Activated naive CD8-positive, alpha-beta T cell treated with anti-CD3 and anti-CD28 coated beads, Interleukin-2, amount 50 U/mL, for 24 hours (primary cell): Measurements from ENCODE around the gene KIRREL3.

Experiments
- ATAC-seq: fragments of 150-1000 bp; cut with Tn5 transposase; one replicate; pipeline ENCODE4 v1.10.0; 2021
- DNase-seq: peaks from one replicate; pipeline ENCODE4 v3.0.0; 2021
- H3K27ac Mint-ChIP-seq: one replicate; pipeline ENCODE4 v1.8.0; 2021; ENCODE audit warnings: mild to moderate bottlenecking, mixed read lengths
- H3K27me3 Mint-ChIP-seq: one replicate; pipeline ENCODE4 v1.8.0; 2021; ENCODE audit warnings: mixed read lengths
- H3K36me3 Mint-ChIP-seq: one replicate; pipeline ENCODE4 v1.8.0; 2021; ENCODE audit warnings: low read depth, mixed read lengths
- H3K4me1 Mint-ChIP-seq: one replicate; pipeline ENCODE4 v1.8.0; 2021; ENCODE audit warnings: mixed read lengths
- H3K4me3 Mint-ChIP-seq: one replicate; pipeline ENCODE4 v1.8.0; 2021; ENCODE audit warnings: mild to moderate bottlenecking, moderate library complexity, mixed read lengths
- H3K9me3 Mint-ChIP-seq: one replicate; pipeline ENCODE4 v1.8.0; 2021; ENCODE audit warnings: mixed read lengths

KIRREL3 gene

DNA sequence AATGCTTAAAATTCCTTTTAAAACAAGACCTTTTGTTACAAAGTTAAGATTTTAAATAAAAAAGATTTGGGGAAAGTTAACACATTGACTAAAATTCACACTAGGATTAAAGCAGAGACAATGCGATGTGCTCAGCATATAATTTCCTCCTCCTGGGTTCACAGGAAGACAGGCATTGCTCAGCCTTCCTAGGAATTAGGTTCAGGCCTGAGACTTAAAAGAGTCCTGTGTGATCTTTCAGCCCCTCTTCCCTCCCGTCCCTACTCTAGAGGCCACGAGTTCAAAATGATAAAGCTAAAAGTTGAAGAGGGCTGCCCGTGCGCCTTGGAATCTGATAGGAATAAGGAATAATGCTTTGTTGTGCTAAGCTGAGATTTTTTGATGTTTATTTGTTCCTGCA lies 218.6 kb downstream of the KIRREL3 start:
- H3K27ac Mint-ChIP-seq: no peak overlapping the region
- H3K4me3 Mint-ChIP-seq: no peak overlapping the region
- no peaks in the 10 kb centered on the region for H3K9me3 Mint-ChIP-seq

DNA sequence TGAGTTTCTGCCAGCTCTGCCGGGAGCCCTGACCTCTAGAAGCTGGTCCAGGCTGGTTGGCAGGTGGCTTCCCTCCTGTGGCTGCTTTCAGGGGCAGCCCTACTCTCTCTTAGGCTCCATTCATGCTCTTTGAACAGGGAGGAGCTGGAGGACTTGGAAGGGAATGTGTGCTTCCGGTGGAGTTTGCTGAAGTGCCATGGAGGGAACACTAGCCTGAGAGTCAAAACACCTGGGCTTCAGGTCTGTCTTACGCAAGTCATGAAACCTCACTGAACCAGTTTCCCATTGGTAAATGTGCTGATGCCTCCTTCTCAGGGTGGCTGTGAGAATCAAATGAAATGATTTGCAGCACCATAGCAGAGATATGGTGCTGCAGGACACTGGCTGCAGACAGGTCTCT lies 224.5 kb downstream of the KIRREL3 start:
- Mint-ChIP-seq H3K27me3 (peaks cover 6% of the 10 kb centered on the region), H3K27ac (no peak overlapping the region), H3K9me3 (no peaks in the 10 kb centered on the region), H3K36me3 (no peaks in the 10 kb centered on the region), H3K4me1 (no peaks in the 10 kb centered on the region), H3K4me3 (no peak overlapping the region)
- no peak for ATAC-seq
- DNase-seq: no peak

More for the DNA sequence above, 218.6 kb downstream of the KIRREL3 start:
- ATAC-seq (no peak), DNase-seq (no peak)
- Mint-ChIP-seq H3K27me3 (peaks cover 4% of the 10 kb centered on the region), H3K36me3 (no peaks in the 10 kb centered on the region), H3K4me1 (no peaks in the 10 kb centered on the region)

DNA sequence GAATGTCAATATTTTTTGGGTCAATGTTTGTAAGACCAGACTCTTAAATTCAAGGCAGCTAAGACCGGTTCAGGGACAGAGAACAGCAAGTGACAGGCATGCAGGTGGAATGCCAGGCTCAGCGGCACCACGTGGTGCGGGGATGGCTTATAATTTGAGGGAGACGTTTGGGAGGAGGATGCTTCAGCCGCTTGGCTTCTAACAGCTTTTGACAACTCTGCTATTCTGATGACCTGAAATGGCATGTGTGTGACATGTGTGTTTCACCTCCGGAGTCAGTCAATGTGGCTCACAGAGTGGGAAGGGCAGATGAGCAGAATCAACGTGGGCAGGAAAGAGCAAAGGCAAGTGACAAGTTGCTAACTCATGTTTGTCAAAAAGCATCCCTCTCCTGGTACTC lies 228.3 kb downstream of the KIRREL3 start:
- Mint-ChIP-seq H3K4me1 (no peaks in the 10 kb centered on the region), H3K27me3 (peaks cover 1% of the 10 kb centered on the region), H3K9me3 (no peaks in the 10 kb centered on the region), H3K4me3 (no peak overlapping the region), H3K36me3 (no peaks in the 10 kb centered on the region), H3K27ac (no peak overlapping the region)
- no peak for ATAC-seq
- no peak for DNase-seq

- Mint-ChIP-seq H3K27ac (no peak overlapping the region), H3K4me1 (no peaks in the 10 kb centered on the region), H3K9me3 (no peaks in the 10 kb centered on the region), H3K4me3 (no peak overlapping the region), H3K36me3 (no peaks in the 10 kb centered on the region), H3K27me3 (peaks cover 1% of the 10 kb centered on the region)
- DNase-seq: no peak
- no peak for ATAC-seq
These were observed 231.9 kb downstream of the KIRREL3 start for GRCh38 chr11:126768702-126769101.

- H3K27ac Mint-ChIP-seq: no peak overlapping the region
- no peaks in the 10 kb centered on the region for H3K4me1 Mint-ChIP-seq
- H3K27me3 Mint-ChIP-seq: peaks cover 2% of the 10 kb centered on the region
- no peaks in the 10 kb centered on the region for H3K9me3 Mint-ChIP-seq
- ATAC-seq: no peak
- no peak for DNase-seq
- no peaks in the 10 kb centered on the region for H3K36me3 Mint-ChIP-seq
- H3K4me3 Mint-ChIP-seq: no peak overlapping the region
These were observed 234.1 kb downstream of the KIRREL3 start for GRCh38 chr11:126766440-126766839.

- peaks cover 2% of the 10 kb centered on the region for H3K27me3 Mint-ChIP-seq
- H3K27ac Mint-ChIP-seq: no peak overlapping the region
- no peak overlapping the region for H3K4me3 Mint-ChIP-seq
- ATAC-seq: no peak
- H3K9me3 Mint-ChIP-seq: no peaks in the 10 kb centered on the region
- H3K36me3 Mint-ChIP-seq: no peaks in the 10 kb centered on the region
- DNase-seq: no peak
- H3K4me1 Mint-ChIP-seq: no peaks in the 10 kb centered on the region
These were observed 235.4 kb downstream of the KIRREL3 start for GRCh38 chr11:126765196-126765595.

DNA sequence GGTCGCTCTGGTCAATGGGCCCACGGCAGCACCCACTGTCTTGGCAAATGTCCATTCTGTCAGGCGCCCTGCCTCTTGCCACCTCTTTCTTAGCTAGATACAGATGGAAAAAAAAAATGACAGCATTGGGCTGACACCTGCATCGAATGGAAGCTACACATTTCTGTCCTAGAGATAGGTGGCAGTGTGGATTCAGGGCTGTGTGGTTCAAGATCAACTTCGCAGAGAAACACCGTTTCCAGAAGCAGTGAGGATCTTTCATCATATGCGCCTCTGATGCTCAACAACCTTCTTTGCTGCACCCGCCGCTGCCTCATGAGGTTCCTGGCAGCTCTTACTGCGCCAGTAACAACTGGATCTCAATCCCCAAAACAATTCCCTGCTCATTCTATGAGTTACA lies 236.3 kb downstream of the KIRREL3 start:
- no peaks in the 10 kb centered on the region for H3K4me1 Mint-ChIP-seq
- H3K36me3 Mint-ChIP-seq: no peaks in the 10 kb centered on the region
- H3K9me3 Mint-ChIP-seq: no peaks in the 10 kb centered on the region
- DNase-seq: no peak
- no peak overlapping the region for H3K27ac Mint-ChIP-seq
- H3K4me3 Mint-ChIP-seq: no peak overlapping the region
- ATAC-seq: no peak
- peaks cover 2% of the 10 kb centered on the region for H3K27me3 Mint-ChIP-seq

GRCh38 chr11:126756855-126757254 lies 243.7 kb downstream of the KIRREL3 start:
- Mint-ChIP-seq H3K36me3 (no peaks in the 10 kb centered on the region), H3K4me3 (no peak overlapping the region), H3K27ac (no peak overlapping the region), H3K9me3 (no peaks in the 10 kb centered on the region), H3K4me1 (no peaks in the 10 kb centered on the region), H3K27me3 (no peaks in the 10 kb centered on the region)
- DNase-seq: no peak
- ATAC-seq: no peak

DNA sequence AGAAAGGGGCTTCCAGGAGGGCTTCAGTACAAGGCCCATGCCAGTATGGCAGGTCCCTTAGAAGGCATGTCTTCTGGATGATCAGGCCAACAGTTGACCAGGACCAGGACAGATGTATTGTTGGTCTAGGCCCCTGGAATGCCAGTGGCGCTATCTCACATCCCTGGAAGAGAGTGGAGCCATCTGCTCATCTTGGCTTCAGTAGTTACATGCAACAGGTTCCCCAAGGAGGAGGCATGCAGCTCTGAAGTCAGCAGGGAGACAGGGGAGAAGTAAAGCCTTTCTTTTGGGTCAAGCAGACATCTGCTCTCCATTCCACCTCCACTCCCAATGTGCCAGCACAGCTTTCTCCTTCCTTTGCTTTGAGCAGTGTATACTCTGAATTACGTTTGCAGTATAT lies 244.1 kb downstream of the KIRREL3 start:
- no peak overlapping the region for H3K27ac Mint-ChIP-seq
- DNase-seq (no peak), ATAC-seq (no peak)
- H3K36me3 Mint-ChIP-seq: no peaks in the 10 kb centered on the region
- no peaks in the 10 kb centered on the region for H3K27me3 Mint-ChIP-seq
- H3K4me3 Mint-ChIP-seq: no peak overlapping the region
- H3K4me1 Mint-ChIP-seq: no peaks in the 10 kb centered on the region
- H3K9me3 Mint-ChIP-seq: no peaks in the 10 kb centered on the region

- Mint-ChIP-seq H3K27ac (no peak overlapping the region), H3K36me3 (no peaks in the 10 kb centered on the region), H3K4me1 (no peaks in the 10 kb centered on the region), H3K9me3 (no peaks in the 10 kb centered on the region), H3K27me3 (no peaks in the 10 kb centered on the region), H3K4me3 (no peak overlapping the region)
- ATAC-seq: no peak
- no peak for DNase-seq
These were observed 245.0 kb downstream of the KIRREL3 start for GRCh38 chr11:126755526-126755925.

GRCh38 chr11:126754591-126755426 lies 245.8 kb downstream of the KIRREL3 start:
- no peak overlapping the region for H3K27ac Mint-ChIP-seq
- no peaks in the 10 kb centered on the region for H3K9me3 Mint-ChIP-seq
- no peaks in the 10 kb centered on the region for H3K36me3 Mint-ChIP-seq
- DNase-seq: no peak
- H3K4me1 Mint-ChIP-seq: no peaks in the 10 kb centered on the region
- no peaks in the 10 kb centered on the region for H3K27me3 Mint-ChIP-seq
- ATAC-seq: no peak
- H3K4me3 Mint-ChIP-seq: no peak overlapping the region

- Mint-ChIP-seq H3K27ac (no peak overlapping the region), H3K27me3 (no peaks in the 10 kb centered on the region), H3K36me3 (no peaks in the 10 kb centered on the region), H3K4me3 (no peak overlapping the region), H3K9me3 (no peaks in the 10 kb centered on the region), H3K4me1 (no peaks in the 10 kb centered on the region)
- DNase-seq: no peak
- no peak for ATAC-seq
These were observed 246.6 kb downstream of the KIRREL3 start for GRCh38 chr11:126753990-126754389.

GRCh38 chr11:126751242-126751641 lies 249.3 kb downstream of the KIRREL3 start:
- Mint-ChIP-seq H3K27ac (no peak overlapping the region), H3K27me3 (no peaks in the 10 kb centered on the region), H3K4me3 (no peak overlapping the region), H3K9me3 (no peaks in the 10 kb centered on the region), H3K4me1 (no peaks in the 10 kb centered on the region), H3K36me3 (no peaks in the 10 kb centered on the region)
- ATAC-seq: no peak
- no peak for DNase-seq

GRCh38 chr11:126748793-126749192 lies 251.8 kb downstream of the KIRREL3 start:
- Mint-ChIP-seq H3K36me3 (no peaks in the 10 kb centered on the region), H3K27me3 (peaks cover 1% of the 10 kb centered on the region), H3K4me3 (no peak overlapping the region), H3K9me3 (no peaks in the 10 kb centered on the region), H3K4me1 (no peaks in the 10 kb centered on the region), H3K27ac (no peak overlapping the region)
- ATAC-seq (no peak), DNase-seq (no peak)

DNA sequence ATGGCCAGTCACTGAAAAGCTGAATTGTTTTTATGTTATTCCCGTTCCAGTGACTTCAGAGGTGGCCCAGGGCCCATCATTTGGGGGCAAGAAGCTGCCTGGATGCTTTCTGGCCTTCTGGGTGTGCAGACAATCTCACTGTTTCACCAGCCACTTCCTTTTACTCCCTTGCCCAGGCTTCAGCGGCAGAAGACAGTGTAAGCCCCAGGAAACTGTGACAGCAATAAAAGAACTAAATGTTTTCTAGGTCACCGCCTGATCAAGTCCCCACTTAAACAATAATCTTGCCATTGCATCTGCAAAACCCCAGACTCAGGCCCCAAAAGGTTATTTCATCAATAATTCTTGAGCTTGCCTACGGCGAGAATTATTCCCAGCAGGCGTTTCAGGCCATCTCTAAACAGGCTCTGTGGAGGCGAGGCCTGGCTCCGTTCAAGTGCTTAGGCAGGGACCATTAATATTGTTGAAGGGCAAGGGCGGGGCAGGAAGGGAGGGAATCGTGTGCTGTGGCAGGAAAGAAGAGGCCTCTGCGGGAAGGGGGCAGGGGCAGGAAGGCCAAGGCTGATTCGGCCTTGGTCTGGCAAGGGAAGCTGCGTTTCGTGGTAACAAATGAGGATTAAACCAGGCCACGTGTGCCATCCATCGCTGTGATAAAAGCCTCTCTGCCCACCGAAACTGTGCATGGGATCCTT lies 252.3 kb downstream of the KIRREL3 start:
- H3K27me3 Mint-ChIP-seq: peaks cover 1% of the 10 kb centered on the region
- no peaks in the 10 kb centered on the region for H3K9me3 Mint-ChIP-seq
- DNase-seq (no peak), ATAC-seq (no peak)
- H3K27ac Mint-ChIP-seq: no peak overlapping the region
- no peaks in the 10 kb centered on the region for H3K36me3 Mint-ChIP-seq
- no peak overlapping the region for H3K4me3 Mint-ChIP-seq
- no peaks in the 10 kb centered on the region for H3K4me1 Mint-ChIP-seq
